IPS DF 6.9 (cell line): Measurements from ENCODE around the gene CIAO2A.
"Not testable (repeated sequence)": the region's sequence is repeated elsewhere in the genome, so short reads cannot be mapped to it uniquely, and the experiment has no call there.

ENCODE experiments used
- DNase-seq: peaks from one replicate; pipeline ENCODE4 v3.0.0-alpha.2; 2013; ENCODE audit warnings: low read depth, low spot score
- H3K27ac ChIP-seq: one replicate; pipeline ENCODE4 v1.5.1; 2013; ENCODE audit warnings: low read length, control low read depth
- H3K27me3 ChIP-seq: 2 replicates; pipeline ENCODE4 v1.6.1; 2013; ENCODE audit warnings: mild to moderate bottlenecking, low read length; ENCODE audit not compliant: control insufficient read depth, insufficient read depth
- H3K36me3 ChIP-seq: 2 replicates; pipeline ENCODE4 v1.6.1; 2013; ENCODE audit warnings: low read length; ENCODE audit not compliant: control insufficient read depth, insufficient read depth
- H3K4me1 ChIP-seq: 2 replicates; pipeline ENCODE4 v1.6.1; 2013; ENCODE audit warnings: low read length; ENCODE audit not compliant: control insufficient read depth, insufficient read depth
- H3K4me3 ChIP-seq: 2 replicates; pipeline ENCODE4 v1.5.1; 2013; ENCODE audit warnings: mild to moderate bottlenecking, low read length
- H3K9me3 ChIP-seq: 2 replicates; pipeline ENCODE4 v1.6.1; 2013; ENCODE audit warnings: low read length, inconsistent platforms; ENCODE audit not compliant: control insufficient read depth, insufficient read depth
- WGBS: extraction: QIAGEN DNeasy Blood & Tissue Kit; methylation state at CpG from one replicate; pipeline ENCODE4 v1.1.7; 2013; ENCODE audit warnings: mixed read lengths, missing lambda C conversion rate; ENCODE audit not compliant: insufficient read length, insufficient coverage; 5-methylcytosine and 5-hydroxymethylcytosine counted together

The CIAO2A gene

DNA sequence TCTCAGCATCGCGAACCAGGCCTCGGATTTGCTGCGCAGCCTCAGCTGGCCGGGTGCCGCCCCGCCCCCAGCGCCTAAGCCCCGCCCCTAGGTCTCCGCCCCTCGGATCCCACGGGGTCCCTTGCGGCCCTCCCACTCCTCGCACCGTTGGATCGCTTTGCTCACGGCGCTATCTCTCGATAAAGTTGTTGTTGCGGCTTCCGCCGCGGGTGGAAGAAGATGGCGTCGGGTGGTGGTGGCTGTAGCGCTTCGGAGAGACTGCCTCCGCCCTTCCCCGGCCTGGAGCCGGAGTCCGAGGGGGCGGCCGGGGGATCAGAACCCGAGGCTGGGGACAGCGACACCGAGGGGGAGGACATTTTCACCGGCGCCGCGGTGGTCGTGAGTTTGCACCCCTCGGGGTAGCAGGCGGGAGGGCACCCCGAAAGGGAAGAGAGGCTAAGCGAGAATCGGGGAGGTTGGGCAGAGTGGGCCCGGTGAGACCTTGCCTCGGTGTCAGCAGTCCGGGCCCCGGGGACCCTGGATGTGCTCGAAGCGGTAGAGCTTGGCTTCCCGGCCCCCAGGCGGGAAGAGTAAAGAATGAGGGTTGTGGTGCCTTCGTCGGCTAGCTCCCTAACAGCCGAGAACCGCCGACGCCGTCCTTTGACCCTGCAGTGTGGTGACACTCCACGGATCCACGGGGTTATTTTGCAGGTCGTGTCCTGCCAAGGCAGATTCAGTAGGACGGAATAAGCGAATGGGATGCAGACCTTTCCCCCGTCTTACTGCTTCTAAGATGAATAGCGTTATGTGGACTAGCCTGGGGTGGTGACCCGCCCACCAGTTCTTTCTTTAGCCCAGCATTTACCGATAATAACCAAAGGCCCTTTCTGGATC lies 2.4 kb upstream of the CIAO2A start, which contains the start of gene SNX1:
Gene SNX1, plus strand, starts transcription at position 188 of the 873 bp plus-strand sequence. Its CDS starts 32 bp downstream, at position 220.
- Histone ChIP-seq H3K4me3 (peak within 1 kb of the TSS; percentile 84), H3K4me1 (no peaks in the 10 kb centered on the region), H3K9me3 (no peaks in the 10 kb centered on the region), H3K27me3 (no peaks in the 10 kb centered on the region), H3K27ac (no peak within 1 kb of the TSS), H3K36me3 (no peaks in the 10 kb centered on the region)
- no peak for DNase-seq
- no CpG with 5 or more reads among the region's 70 CpGs for WGBS

DNA sequence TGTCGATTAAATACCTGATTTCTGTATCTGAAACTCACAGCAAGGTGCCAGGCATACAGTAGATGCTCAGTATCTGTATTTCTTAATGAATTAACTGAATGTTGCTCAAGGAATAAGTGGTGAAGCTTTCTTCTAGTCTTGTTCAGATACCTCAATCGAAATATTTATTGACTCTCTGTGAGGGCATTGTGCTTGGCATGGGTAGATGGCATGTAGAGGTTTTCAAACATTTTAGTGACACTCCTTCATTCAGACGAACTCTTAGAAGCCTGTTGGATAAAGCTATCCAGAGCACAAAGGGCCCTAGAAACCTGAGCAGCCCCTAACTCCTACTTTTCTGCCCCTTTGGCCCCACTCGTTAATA lies 1.8 kb upstream of the CIAO2A start:
- WGBS, result no CpG with 5 or more reads among the region's 4 CpGs
- no peaks in the 10 kb centered on the region for H3K36me3 ChIP-seq
- H3K4me3 ChIP-seq, result peak overlapping the region; percentile 84; the same call in 1 of the 2 replicates
- no peaks in the 10 kb centered on the region for H3K4me1 ChIP-seq
- H3K27me3 ChIP-seq, result no peaks in the 10 kb centered on the region
- H3K27ac ChIP-seq, result no peak overlapping the region
- no peaks in the 10 kb centered on the region for H3K9me3 ChIP-seq
- no peak for DNase-seq

DNA sequence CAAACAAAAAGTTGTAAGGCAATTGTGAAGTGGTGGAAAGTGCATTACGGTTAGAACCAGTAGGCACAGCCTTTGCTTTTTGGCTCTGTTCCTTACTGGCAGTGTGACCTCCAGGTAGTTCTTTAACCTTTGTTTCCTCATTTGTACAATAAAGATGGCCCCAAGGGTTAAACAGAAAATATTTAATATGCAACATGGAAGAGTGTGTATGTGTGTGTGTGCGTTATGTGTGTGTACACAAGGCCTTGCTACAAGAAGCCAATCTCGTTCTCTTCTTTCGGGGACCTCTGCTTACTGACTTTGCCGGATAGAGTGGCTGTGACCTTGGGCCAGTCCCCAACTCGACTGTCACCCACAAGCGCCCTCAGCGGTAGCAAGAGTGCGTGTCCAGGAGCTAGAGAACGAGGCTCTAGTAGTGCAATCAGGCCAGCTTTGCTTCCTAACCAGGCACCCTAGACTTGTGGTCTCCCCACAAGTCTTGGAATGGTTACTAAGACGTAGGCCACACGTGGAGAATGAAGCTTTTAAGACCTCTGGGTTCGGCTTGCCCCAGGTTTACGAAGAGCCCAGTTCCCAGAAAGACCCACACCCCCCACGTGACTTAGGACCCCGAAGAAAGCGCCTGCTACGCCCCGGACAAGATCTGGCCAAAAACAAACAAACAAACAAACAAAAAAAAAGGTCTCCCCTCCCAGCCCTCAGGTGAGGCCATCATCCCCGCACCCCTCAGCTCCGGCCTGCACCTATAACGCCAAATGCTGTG lies 593 bp downstream of the CIAO2A start:
- no CpG with 5 or more reads among the region's 22 CpGs for WGBS
- Histone ChIP-seq H3K27me3 (no peaks in the 10 kb centered on the region), H3K4me3 (peak overlapping the region; percentile 84), H3K9me3 (no peaks in the 10 kb centered on the region), H3K4me1 (no peaks in the 10 kb centered on the region), H3K27ac (no peak overlapping the region), H3K36me3 (peaks cover 2% of the 10 kb centered on the region; the same call in 1 of the 2 replicates)
- no peak for DNase-seq

- H3K4me3 ChIP-seq, result no peak overlapping the region
- H3K27ac ChIP-seq, result no peak overlapping the region
These were observed 1.4 kb downstream of the CIAO2A start for GRCh38 chr15:64092075-64092820.

GRCh38 chr15:64090527-64090926 lies 3.1 kb downstream of the CIAO2A start:
- no peaks in the 10 kb centered on the region for H3K4me1 ChIP-seq
- H3K27me3 ChIP-seq, result no peaks in the 10 kb centered on the region
- H3K4me3 ChIP-seq, result no peak overlapping the region
- H3K9me3 ChIP-seq, result no peaks in the 10 kb centered on the region
- no peak for DNase-seq
- H3K27ac ChIP-seq, result no peak overlapping the region
- H3K36me3 ChIP-seq, result peaks cover 2% of the 10 kb centered on the region; the same call in 1 of the 2 replicates
- WGBS, result 100% methylated on average over 1 of the region's 3 CpGs

More at GRCh38 chr15:64092075-64092820, 1.4 kb downstream of the CIAO2A start:
- no peaks in the 10 kb centered on the region for H3K4me1 ChIP-seq
- H3K36me3 ChIP-seq, result peaks cover 2% of the 10 kb centered on the region; the same call in 1 of the 2 replicates
- H3K27me3 ChIP-seq, result no peaks in the 10 kb centered on the region
- DNase-seq, result no peak
- no peaks in the 10 kb centered on the region for H3K9me3 ChIP-seq

GRCh38 chr15:64089543-64090280 lies 3.9 kb downstream of the CIAO2A start:
- no peak for DNase-seq
- H3K4me3 ChIP-seq, result no peak overlapping the region
- no peak overlapping the region for H3K27ac ChIP-seq
- H3K9me3 ChIP-seq, result no peaks in the 10 kb centered on the region
- peaks cover 2% of the 10 kb centered on the region; the same call in 1 of the 2 replicates for H3K36me3 ChIP-seq
- no peaks in the 10 kb centered on the region for H3K27me3 ChIP-seq
- WGBS, result no CpG with 5 or more reads among the region's 12 CpGs
- H3K4me1 ChIP-seq, result no peaks in the 10 kb centered on the region

- no peaks in the 10 kb centered on the region for H3K27me3 ChIP-seq
- no CpG with 5 or more reads among the region's 3 CpGs for WGBS
- H3K27ac ChIP-seq, result no peak overlapping the region
- no peak for DNase-seq
- H3K36me3 ChIP-seq, result no peaks in the 10 kb centered on the region; the same call in 1 of the 2 replicates
- H3K4me1 ChIP-seq, result no peaks in the 10 kb centered on the region
- H3K9me3 ChIP-seq, result no peaks in the 10 kb centered on the region
- no peak overlapping the region for H3K4me3 ChIP-seq
These were observed 10.9 kb downstream of the CIAO2A start for GRCh38 chr15:64082757-64083156.

DNA sequence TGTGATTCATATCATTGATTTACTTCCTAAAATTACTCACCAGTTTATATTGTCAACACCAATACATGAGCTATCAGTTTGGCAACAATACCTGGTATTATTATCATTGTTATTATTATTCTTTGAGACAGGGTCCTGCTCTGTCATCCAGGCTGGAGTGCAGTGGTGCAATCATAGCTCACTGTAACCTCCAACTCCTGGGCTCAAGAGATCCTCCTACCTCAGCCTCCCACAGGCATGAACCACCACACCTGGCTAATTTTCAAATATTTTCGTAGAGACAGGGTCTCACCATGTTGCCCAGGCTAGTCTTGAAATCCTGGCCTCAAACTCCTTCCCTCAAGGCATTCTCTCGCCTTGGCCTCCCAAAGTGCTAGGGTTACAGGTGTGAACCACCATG lies 20.1 kb downstream of the CIAO2A start:
- not testable (repeated sequence) for H3K9me3 ChIP-seq, H3K36me3 ChIP-seq
- WGBS, result no CpG with 5 or more reads among the region's 2 CpGs

DNA sequence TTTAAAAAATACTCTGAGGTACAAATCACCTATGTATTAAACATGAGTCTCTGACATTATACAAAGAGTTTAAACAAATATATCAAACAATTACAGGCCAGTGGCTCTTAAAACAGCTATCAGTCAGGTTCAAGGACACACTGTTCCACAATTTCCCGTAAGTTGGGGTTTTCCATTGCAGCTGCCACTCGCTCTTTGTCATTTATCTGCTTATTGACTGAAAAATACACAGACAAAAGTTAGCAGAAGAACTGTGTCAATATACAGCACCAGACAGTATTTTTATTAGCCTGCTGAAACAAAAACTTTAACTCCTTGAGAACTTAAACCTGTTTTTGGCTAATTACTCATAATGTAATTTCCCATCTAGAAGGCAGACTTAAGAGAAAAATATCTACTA lies 20.8 kb downstream of the CIAO2A start:
- Histone ChIP-seq H3K27me3 (no peaks in the 10 kb centered on the region), H3K9me3 (no peaks in the 10 kb centered on the region), H3K36me3 (peaks cover 5% of the 10 kb centered on the region; the same call in 1 of the 2 replicates), H3K4me1 (no peaks in the 10 kb centered on the region), H3K4me3 (no peak overlapping the region), H3K27ac (no peak overlapping the region)
- WGBS, result no CpG with 5 or more reads among the region's 2 CpGs
- DNase-seq, result no peak

More for the DNA sequence above, 20.1 kb downstream of the CIAO2A start:
- not testable (repeated sequence) for H3K4me3 ChIP-seq, H3K27ac ChIP-seq, H3K4me1 ChIP-seq, DNase-seq, H3K27me3 ChIP-seq
